Measurements from ENCODE around the gene MORN1. TPM values are rescaled to one million over a fixed set of nuclear protein-coding genes. Genes with fewer than 3 reads are reported as not detected.

The MORN1 gene
- polyA plus RNA-seq, 1 donor from 2014 or later = 10.9 TPM

DNA sequence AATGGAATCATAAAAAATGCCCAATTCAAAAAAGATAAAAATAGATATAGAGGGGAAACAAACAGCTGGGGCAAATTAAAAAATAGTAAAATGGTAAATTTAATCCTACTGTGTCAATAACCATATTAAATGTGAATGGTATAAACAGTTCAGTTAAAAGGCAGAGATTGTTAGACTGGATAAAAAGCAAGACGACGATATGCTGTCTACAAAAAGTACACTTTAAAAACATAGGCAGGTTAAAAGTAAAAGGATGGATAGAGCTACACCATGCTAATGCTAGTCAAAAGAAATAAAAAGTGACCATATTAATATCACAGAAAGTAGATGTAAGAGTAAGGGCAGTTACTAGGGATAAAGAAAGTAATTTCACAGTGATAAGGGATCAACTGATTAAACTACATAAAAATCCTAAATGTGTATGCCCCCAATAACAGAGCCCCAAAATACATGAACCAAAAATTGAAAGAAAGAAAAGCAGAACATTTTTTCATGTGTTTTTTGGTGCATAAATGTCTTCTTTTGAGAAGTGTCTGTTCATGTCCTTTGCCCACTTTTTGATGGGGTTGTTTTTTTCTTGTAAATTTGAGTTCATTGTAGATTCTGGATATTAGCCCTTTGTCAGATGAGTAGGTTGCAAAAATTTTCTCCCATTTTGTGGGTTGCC lies 27.4 kb downstream of the MORN1 start:
- no peaks in the 10 kb centered on the region for H3K79me2 ChIP-seq (replicated peaks; ENCODE audit: insufficient read depth, low read length)
- H3K9ac ChIP-seq (ENCODE audit: low read length) = no peak overlapping the region
- H4K20me1 ChIP-seq (ENCODE audit: insufficient read depth) = no peaks in the 10 kb centered on the region
- TF ChIP-seq POLR2AphosphoS5 (IDR thresholded peaks at IDR 0.05) (no peak), EP300 (conservative IDR thresholded peaks at IDR 0.05; ENCODE audit: poor library complexity, severe bottlenecking) (no peak), TAF1 (IDR thresholded peaks at IDR 0.05; ENCODE audit: low read depth) (no peak), MXI1 (conservative IDR thresholded peaks at IDR 0.05; ENCODE audit: poor library complexity, severe bottlenecking) (no peak), SMC3 (conservative IDR thresholded peaks at IDR 0.05; ENCODE audit: poor library complexity) (no peak), RAD21 (conservative IDR thresholded peaks at IDR 0.05) (no peak), EZH2 (IDR thresholded peaks at IDR 0.05; ENCODE audit: borderline replicate concordance, insufficient read depth, low read length, poor library complexity, severe bottlenecking) (no peak)
- TF ChIP-seq, protein P1, sequence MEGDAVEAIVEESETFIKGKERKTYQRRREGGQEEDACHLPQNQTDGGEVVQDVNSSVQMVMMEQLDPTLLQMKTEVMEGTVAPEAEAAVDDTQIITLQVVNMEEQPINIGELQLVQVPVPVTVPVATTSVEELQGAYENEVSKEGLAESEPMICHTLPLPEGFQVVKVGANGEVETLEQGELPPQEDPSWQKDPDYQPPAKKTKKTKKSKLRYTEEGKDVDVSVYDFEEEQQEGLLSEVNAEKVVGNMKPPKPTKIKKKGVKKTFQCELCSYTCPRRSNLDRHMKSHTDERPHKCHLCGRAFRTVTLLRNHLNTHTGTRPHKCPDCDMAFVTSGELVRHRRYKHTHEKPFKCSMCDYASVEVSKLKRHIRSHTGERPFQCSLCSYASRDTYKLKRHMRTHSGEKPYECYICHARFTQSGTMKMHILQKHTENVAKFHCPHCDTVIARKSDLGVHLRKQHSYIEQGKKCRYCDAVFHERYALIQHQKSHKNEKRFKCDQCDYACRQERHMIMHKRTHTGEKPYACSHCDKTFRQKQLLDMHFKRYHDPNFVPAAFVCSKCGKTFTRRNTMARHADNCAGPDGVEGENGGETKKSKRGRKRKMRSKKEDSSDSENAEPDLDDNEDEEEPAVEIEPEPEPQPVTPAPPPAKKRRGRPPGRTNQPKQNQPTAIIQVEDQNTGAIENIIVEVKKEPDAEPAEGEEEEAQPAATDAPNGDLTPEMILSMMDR (IDR thresholded peaks at IDR 0.05; ENCODE audit: poor library complexity, severe bottlenecking) = no peak
- TF ChIP-seq, protein P2, sequence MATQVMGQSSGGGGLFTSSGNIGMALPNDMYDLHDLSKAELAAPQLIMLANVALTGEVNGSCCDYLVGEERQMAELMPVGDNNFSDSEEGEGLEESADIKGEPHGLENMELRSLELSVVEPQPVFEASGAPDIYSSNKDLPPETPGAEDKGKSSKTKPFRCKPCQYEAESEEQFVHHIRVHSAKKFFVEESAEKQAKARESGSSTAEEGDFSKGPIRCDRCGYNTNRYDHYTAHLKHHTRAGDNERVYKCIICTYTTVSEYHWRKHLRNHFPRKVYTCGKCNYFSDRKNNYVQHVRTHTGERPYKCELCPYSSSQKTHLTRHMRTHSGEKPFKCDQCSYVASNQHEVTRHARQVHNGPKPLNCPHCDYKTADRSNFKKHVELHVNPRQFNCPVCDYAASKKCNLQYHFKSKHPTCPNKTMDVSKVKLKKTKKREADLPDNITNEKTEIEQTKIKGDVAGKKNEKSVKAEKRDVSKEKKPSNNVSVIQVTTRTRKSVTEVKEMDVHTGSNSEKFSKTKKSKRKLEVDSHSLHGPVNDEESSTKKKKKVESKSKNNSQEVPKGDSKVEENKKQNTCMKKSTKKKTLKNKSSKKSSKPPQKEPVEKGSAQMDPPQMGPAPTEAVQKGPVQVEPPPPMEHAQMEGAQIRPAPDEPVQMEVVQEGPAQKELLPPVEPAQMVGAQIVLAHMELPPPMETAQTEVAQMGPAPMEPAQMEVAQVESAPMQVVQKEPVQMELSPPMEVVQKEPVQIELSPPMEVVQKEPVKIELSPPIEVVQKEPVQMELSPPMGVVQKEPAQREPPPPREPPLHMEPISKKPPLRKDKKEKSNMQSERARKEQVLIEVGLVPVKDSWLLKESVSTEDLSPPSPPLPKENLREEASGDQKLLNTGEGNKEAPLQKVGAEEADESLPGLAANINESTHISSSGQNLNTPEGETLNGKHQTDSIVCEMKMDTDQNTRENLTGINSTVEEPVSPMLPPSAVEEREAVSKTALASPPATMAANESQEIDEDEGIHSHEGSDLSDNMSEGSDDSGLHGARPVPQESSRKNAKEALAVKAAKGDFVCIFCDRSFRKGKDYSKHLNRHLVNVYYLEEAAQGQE (IDR thresholded peaks at IDR 0.05; ENCODE audit: borderline replicate concordance) = no peak
- no peak overlapping the region for H2AFZ ChIP-seq (ENCODE audit: low read depth, low read length)
- no peaks in the 10 kb centered on the region for H3F3A ChIP-seq (ENCODE audit: insufficient read depth, low read length, poor library complexity, severe bottlenecking)
- H3K36me3 ChIP-seq (ENCODE audit: insufficient read depth, low read length) = no peaks in the 10 kb centered on the region
- no peak overlapping the region for H3K4me3 ChIP-seq (ENCODE audit: low read length)
- H3K9me3 ChIP-seq (ENCODE audit: low read length) = no peaks in the 10 kb centered on the region
- no peak overlapping the region for H3K4me2 ChIP-seq (ENCODE audit: low read length)
- no peaks in the 10 kb centered on the region for H3K27me3 ChIP-seq (ENCODE audit: insufficient read depth, low read depth, low read length)
- H3K27ac ChIP-seq (ENCODE audit: low read length) = no peak overlapping the region
- no peaks in the 10 kb centered on the region for H3K9me2 ChIP-seq (ENCODE audit: insufficient read depth, low read length)

DNA sequence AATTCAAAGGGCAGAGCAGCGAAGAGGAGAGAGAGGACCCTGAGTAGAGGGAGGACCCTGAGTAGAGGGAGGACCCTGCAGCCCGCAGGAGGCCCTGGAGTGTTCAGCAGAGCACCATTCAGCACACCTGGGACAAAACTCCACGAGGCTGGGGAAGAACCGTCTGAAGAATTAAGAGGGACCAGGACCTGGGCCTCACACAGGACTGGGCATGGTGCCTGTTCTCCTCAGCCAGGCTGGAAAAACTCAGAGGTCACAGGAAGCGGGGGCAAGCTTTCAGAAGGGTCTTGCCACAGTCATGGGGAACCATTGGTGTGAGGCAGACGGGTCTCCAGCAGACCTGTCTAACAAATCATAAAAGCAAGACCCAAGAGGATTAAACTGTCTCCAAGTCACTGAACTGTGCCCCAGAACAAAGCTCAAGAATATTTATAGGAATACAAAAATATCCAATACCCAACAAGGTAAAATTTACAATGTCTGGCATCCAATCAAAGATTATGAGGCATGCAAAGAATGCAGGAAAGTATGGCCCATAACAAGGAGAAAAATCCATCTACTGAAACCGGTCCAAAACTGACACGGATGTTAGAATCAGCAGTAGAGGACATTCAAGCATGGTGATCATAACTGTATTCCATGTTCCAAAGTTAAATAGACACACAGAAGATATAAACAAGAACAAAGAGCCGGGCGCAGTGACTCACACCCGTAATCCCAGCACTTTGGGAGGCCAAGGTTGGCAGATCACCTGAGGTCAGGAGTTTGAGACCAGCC lies 30.6 kb downstream of the MORN1 start:
- Histone ChIP-seq H2AFZ (ENCODE audit: low read depth, low read length) (no peak overlapping the region), H3K9me2 (ENCODE audit: insufficient read depth, low read length) (no peaks in the 10 kb centered on the region), H3K9ac (ENCODE audit: low read length) (no peak overlapping the region), H3K4me2 (ENCODE audit: low read length) (no peak overlapping the region), H3K27me3 (ENCODE audit: insufficient read depth, low read depth, low read length) (no peaks in the 10 kb centered on the region), H3K79me2 (replicated peaks; ENCODE audit: insufficient read depth, low read length) (no peaks in the 10 kb centered on the region), H3K4me3 (ENCODE audit: low read length) (no peak overlapping the region), H3K9me3 (ENCODE audit: low read length) (no peaks in the 10 kb centered on the region), H3F3A (ENCODE audit: insufficient read depth, low read length, poor library complexity, severe bottlenecking) (no peaks in the 10 kb centered on the region), H4K20me1 (ENCODE audit: insufficient read depth) (no peaks in the 10 kb centered on the region), H3K36me3 (ENCODE audit: insufficient read depth, low read length) (no peaks in the 10 kb centered on the region), H3K27ac (ENCODE audit: low read length) (no peak overlapping the region)
- no peak for TF ChIP-seq TAF1 (IDR thresholded peaks at IDR 0.05; ENCODE audit: low read depth)
- no peak for TF ChIP-seq RAD21 (conservative IDR thresholded peaks at IDR 0.05)
- TF ChIP-seq EZH2 (IDR thresholded peaks at IDR 0.05; ENCODE audit: borderline replicate concordance, insufficient read depth, low read length, poor library complexity, severe bottlenecking) = no peak
- no peak for TF ChIP-seq MXI1 (conservative IDR thresholded peaks at IDR 0.05; ENCODE audit: poor library complexity, severe bottlenecking)
- no peak for TF ChIP-seq EP300 (conservative IDR thresholded peaks at IDR 0.05; ENCODE audit: poor library complexity, severe bottlenecking)
- TF ChIP-seq, protein P2 (IDR thresholded peaks at IDR 0.05; ENCODE audit: borderline replicate concordance) = no peak

Data from neural cell (in vitro differentiated cells).